GM21381 (cell line): ENCODE measurements around the gene FBXL13.
"Not testable (repeated sequence)": the region's sequence is repeated elsewhere in the genome, so short reads cannot be mapped to it uniquely, and the experiment has no call there.

ENCODE experiments used
- ATAC-seq: cut with Tn5 transposase; IDR thresholded peaks from one replicate; pipeline ENCODE4 v1.9.1; 2021; ENCODE audit warnings: mild to moderate bottlenecking, moderate library complexity; ENCODE audit not compliant: unreplicated experiment

The FBXL13 gene

DNA sequence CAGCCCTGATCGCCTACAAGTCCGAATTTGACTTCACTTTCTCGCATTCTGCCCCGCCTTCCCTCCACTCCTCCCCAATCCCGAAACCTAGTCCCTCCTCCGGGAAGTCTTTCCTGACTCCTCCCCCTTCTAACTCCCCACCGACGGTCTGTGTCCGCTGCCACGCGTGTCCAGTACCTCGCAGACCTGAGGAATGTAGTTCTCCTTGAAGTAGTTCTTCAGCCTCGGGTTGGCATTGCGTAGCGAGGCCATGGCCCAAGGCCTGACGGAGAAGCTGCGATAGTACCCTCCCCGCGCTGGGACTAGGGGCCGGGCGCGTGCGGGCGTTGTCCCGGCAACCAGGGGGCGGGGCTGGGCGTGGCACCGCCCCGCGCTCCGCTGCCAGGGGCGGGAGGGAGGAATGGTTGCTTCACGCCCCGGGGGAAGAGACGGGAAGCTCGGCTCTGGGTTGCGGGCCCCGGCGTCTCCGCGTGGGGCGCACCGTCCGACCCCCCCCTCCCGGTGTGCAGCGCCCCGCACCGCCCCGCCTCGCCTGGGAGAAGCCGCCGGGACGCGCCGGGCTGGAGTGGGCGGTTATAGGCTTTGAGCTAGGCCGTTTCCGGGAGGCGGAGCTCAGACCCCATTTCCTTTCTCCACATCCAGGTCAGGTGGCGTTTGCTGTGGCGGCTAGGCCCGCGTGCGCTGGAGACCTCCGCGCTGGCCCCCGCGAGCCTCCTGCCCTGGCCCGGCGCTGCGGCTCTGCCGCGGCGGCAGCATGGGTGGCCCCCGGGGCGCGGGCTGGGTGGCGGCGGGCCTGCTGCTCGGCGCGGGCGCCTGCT is at the start of gene FBXL13, which contains the start of gene ARMC10:
Gene FBXL13 (minus strand): TSS at position 278 of the 818 bp plus-strand sequence.
Gene ARMC10 (plus strand): TSS at position 622 of the 818 bp plus-strand sequence. CDS start 133 bp downstream, at position 755.
- peak; percentile 90 for ATAC-seq

DNA sequence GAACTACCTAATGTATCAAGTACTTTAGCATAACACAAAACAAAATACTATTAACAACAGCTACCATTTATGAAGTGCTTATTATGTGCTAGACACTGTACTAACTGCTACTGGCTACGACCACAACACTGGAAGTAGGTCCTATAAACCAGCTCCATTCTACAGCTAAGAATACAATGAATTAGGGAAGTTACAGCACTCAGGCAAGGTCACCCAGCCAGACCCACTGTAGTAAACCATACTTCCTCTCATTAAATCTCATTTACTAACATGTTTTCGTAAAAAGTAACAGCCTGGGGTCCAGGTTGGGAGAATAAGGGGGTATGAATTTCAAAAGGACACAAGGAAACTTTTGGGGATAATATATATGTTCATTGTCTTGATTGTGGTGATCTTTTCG is 48.9 kb upstream of the FBXL13 start:
- no peak for ATAC-seq

DNA sequence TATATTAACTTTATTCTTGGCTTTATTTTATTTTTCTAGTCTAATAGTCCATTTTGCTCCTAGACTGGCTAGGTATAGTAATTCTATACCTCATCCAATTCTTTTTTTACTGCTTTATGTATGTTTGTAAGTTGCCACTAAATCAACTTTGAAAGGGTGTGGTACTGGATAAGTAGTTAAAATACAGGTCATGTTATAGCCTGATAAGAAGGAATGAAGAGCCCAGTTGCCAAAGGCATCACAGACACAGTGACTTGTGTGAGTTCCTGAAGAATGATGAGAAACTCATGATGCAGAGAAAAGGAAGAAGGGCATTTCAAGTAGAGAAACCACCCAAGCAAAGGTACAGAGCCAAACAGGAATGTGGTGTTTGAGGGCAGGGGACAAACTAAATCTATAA is 47.0 kb upstream of the FBXL13 start:
- ATAC-seq = no peak

DNA sequence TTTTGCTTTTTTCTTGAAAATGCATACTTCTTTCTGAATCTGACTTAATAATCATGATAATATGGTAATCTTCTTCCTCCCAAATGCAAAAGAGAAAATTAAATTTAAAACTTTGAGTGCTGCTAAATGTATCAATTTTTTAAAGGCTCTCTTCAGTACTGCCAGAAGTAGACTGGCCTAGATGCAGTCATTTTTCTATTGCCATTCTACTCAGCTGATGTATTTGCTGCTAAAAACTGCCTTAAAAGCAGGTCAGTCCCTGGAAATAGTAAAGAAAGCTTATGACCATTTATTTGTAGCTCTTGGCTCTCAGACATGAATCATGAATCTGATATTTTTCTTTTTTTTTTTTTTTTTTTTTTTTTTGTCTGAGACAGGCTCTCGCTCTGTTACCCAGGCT is 45.8 kb upstream of the FBXL13 start:
- no peak for ATAC-seq

DNA sequence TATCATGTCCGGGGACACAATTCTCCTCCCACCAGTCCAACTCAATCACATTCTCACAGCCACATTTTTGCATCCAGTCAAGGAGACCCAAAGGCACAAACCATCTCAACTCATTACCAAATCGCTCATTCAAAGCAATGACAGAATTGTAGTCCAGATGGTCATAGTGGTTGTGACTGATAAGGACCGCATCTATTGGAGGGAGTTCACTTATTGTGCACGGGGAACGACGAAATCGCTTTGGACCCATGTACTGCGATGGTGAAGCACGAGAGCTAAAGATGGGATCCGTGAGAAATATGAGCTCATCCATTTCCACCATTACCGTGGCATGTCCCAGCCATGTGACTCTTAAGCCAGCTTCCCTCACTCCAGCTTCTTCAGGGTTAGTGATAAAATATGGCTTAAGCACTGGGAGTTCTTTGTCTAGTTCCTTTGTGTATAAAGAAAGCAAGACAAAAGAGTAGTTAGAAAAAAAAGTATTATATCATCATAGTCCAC is 45.2 kb upstream of the FBXL13 start:
- no peak for ATAC-seq

DNA sequence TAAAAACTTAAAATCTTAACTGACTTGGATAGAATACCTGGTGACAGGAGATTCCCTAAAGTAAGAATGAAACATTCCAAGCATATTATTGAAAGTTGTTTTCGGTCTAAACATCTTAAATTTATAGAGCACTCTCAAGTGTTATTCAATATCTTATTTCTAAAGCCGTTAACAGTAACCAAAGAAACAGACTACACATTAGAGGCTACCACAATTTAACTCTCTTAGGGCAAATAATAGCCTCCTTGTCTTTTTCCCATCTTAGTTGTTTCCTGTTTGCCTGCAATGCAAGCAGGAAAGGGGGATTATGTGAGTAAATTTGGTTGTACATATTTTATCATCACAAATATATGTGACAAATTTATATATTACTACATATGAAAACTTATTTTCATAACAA is 42.9 kb upstream of the FBXL13 start:
- ATAC-seq = no peak

DNA sequence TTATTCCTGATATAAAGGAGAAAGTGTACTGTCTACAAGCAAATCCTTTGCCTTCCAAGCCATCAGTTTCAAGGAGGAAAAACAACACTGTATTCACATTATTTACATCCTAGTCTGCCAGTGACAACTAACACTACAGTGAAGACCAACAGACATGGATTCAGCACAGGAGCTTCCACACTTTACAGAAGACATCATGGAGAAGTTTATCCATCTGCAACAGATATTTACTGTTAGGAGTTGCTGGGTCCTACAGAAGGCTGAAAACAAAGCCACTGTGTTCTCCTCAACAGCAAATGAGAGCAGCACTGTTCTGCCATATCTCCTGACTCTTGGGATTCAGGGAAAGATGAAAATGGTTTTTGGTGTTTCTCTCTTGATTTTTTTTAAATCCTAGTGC is 42.4 kb upstream of the FBXL13 start:
- ATAC-seq = no peak

DNA sequence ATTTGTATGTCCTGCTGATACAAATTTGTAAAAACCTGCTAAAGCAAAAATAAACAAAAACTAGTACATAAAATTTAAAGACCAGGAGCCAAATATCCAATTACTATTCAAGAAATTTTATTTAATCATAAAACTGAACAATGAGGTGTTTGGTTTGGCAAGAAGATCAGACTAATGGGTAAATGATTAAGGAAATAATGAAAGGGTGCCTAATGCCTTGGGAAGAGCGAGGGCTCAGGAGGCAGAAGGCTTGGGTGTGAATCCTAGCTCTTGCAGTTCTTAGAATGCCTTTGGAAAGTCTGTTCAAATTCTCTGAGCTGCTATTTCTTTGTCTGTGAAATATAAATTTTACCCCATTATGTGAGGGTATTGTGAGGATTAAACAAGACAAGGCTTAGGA is 41.9 kb upstream of the FBXL13 start:
- no peak for ATAC-seq

DNA sequence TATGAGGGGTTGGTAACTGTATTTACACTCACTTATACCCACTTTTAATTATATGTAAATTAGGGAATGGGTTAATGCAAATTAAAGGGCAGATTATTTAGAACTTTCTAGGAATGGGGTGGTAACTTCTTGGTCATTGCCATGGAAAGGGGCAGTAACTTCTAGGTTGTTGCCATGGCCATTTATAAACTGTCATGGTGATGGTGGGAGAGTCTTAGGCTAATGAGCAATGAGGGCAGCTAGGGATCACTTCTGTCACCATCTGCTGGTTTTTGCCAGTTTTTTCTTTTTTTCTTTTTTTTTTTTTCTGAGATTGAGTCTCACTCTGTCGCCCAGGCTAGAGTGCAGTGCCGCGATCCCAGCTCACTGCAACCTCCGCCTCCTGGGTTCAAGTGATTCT is 41.2 kb upstream of the FBXL13 start:
- no peak for ATAC-seq

DNA sequence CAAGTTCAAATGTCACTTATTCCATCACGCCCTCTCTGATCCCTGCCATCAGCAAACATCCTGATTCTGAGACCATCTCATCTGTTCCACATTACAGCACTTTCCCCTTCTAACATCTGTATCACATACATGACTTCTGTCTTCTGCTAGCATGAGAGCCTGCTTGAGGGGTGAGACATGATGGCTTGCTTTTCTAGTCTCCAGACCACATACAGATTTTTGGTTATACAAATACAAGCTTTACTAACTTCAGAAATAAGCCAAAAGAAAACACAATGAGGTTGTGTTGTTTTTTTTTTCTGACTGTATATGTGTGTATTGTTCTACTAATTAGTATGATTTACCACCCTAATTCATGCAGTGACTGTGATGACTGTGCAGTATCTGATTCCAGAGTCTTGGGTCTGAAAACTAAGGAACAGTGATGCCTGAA is 40.0 kb upstream of the FBXL13 start:
- ATAC-seq = no peak

DNA sequence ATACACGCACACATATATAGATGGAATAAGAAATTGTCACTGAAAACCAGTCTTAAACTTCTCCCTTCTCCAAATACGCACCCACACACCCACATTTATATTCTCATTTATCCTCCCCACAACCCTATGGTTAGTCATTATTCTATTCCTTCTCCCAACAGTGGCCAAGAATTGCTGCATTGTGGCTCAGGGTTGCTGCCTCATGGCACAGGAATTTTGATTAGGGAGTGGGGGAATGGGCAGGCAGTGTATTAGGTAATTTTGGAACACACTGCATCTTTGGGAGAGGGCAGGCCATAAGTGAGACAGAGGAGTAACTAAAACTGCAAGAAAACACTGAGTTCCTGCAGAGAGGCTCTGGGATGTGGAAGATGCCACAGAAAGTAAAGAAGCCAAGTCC is 38.6 kb upstream of the FBXL13 start:
- no peak for ATAC-seq

DNA sequence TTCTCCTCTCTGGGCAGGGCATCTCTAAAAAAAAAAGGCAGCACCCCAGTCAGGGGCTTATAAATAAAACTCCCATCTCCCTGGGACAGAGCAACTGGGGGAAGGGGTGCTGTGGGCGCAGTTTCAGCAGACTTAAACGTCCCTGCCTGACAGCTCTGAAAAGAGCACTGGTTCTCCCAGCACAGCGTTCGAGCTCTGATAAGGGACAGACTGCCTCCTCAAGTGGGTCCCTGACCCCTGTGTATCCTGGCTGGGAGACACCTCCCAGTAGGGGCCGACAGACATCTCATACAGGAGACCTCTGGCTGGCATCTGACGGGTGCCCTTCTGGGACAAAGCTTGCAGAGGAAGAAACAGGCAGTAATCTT is 32.1 kb upstream of the FBXL13 start:
- not testable (repeated sequence) for ATAC-seq

DNA sequence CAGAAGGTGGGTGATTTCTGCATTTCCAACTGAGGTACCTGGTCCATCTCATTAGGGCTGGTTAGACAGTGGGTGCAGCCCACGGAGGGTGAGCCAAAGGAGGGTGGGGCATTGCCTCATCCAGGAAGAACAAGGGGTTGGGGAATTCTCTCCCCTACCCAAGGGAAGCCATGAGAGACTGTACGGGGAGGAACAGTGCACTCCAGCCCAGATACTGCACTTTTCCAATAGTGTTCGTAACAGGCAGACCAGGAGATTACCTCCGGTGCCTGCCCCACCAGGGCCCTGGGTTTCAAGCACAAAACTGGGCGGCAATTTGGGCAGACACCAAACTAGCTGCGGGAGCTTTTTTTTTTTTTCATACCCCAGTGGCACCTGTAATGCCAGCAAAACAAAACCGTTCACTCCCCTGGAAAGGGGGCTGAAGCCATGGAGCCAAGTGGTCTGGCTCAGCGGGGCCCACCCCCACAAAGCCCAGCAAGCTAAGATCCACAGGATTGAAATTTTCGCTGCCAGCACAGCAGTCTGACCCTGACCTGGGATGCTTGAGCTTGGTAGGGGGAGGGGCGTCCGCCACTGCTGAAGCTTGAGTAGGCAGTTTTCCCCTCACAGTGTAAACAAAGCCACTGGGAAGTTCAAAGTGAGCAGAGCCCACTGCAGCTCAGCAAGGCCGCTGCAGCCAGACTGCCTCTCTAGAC is 31.6 kb upstream of the FBXL13 start:
- no peak for ATAC-seq

DNA sequence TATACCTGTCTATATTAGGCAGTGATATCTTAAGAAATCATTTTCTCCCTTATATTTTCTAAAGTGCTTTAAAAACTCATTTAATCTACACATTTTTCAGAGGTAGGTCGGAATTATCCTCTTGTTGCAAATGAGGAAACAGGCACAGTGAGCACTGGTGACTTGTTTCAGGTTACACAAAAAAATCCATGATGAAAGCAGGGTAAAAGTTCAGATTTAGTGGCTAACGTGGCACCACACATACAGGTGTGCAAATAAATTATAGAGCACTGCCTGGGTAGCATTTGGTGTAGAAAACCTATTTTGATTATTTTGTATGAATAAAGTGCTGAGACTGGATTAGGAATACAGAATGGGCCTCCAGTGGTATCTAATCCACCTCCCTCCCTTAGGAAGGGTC is 26.9 kb upstream of the FBXL13 start:
- ATAC-seq = no peak

DNA sequence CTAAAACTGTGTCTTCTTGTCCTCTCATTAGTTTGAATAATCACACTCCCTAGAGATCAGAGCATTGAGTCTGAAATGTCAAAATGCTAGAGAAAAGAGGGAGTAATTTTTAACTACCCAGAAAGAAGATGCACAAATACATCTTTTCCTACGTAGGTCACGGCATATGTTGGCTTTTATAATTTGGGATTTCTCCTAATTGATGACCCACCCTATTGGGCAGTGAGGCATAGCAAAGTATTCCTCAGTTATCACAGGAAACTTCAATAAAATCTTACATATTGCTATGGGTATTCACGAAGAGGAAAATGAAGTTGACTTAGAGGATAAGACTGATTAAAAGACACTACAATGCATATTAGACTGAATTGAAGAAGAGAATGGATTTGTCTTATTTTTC is 25.8 kb upstream of the FBXL13 start:
- no peak for ATAC-seq

DNA sequence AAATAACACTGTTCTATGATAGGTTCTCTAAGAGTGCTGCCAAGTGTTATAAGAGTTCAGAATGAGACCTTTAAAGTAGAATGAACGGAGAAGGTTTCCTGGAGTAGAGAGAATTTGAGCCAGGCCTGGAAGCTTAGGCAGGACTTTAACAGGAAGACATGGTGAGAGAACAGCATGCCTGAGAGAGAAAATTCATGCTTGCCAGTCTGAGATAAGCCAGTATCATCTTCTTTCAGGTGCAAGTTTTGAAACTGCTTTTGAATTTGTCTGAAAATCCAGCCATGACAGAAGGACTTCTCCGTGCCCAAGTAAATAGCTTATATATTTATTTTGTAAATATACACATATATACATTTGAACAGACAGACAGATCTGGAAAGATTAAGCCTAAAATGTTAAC is 22.4 kb upstream of the FBXL13 start:
- no peak for ATAC-seq

DNA sequence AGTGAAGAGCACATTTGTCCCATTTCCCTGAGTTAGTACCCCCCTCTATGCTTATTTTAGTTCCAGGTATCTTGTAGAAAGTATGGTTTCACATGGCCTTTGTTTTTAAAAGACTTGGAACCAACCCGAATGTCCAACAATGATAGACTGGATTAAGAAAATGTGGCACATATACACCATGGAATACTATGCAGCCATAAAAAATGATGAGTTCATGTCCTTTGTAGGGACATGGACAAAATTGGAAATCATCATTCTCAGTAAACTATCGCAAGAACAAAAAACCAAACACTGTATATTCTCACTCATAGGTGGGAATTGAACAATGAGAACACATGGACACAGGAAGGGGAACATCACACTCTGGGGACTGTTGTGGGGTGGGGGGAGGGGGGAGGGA is 21.0 kb upstream of the FBXL13 start:
- ATAC-seq = not testable (repeated sequence)

DNA sequence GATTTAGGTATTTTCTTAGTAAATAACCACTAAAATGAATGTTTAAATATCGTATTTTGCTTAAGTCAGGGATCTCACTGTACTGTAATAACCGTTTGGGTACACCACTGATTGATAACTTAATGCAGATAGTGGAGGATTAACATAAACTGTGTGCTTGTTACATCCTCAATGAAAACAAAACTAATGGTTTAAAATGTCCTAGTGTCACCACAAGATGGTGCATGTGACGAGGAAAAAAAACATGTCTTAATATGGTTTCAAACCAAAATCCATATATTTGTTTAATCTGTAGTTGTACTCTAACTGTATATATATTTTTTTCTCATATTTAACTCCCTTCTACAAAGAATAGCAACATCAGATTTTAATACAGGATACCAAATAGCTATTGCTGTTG is 19.5 kb upstream of the FBXL13 start:
- no peak for ATAC-seq

DNA sequence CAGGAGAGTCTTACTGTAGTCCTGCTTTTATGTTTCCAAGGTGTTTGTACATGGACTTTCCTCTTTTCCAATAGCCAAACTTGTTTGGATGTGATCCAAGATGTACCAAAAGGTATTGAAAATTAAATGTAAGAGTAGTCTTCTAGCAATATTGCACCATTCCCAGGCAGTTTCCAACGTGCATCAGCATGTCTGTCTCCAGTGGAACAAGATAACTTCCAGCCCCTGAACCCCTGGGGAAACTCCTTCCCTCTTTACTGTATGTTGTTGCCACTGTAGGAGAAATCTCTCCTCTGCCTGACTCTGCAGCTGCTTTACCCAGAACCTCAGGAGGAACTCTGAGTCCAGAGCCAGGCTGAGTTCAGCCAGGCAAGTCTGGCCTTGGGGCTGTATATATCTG is 18.8 kb upstream of the FBXL13 start:
- ATAC-seq = no peak

DNA sequence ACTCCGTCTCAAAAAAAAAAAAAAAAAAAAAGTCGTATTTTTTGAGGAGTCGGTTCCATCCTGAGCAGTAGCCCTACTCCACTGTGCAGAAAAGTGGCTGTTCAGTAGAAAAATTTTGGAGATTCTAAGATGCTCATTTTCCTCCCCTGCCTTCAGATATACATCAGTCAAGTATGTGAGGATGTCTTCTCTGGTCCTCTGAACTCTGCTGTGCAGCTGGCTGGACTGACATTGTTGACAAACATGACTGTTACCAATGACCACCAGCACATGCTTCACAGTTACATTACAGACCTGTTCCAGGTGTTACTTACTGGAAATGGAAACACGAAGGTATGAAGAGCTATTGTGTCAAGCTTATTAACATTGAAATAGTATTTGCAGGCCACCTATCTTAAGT is 17.7 kb upstream of the FBXL13 start:
- ATAC-seq = not testable (repeated sequence)

DNA sequence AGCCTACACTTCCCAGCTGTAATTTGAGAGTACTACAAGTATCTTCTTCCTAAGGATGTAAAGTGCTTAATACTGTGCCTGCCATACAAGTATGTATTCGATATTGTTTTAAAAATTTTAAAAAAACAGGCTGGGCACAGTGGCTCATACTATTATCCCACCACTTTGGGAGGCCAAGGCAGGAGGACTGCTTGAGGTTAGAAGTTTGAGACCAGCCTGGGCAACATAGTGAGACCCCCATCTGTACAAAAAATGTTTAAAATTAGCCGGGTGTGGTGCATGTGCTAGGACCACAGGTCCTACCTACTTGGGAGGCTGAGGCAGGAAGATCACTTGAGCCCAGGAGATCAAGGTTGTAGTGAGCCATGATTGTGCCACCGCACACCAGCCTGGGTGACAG is 8.6 kb upstream of the FBXL13 start:
- ATAC-seq = no peak

DNA sequence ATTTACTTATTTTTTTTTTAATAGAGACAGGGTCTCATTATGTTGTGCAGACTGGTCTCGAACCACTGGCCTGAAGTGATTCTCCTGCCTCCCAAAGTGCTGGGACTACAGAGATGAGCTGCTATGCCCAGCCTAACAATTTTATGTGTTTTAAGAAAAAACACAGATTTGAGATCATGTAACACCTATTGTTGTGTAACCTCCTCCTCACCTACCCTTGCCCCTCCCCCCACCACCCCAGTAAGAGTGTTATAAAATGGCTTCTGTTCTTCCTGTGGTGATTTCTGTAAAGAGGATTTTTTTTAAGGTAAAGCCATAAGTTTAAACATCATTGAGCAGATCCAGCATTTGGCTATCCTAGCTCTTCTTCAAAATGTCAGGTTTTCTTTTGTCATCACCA is 7.9 kb upstream of the FBXL13 start:
- ATAC-seq = no peak
